PC-9 (cell line): ENCODE measurements around the gene TTC28. TPM values are rescaled to one million over a fixed set of nuclear protein-coding genes. Genes with fewer than 3 reads are reported as not detected.

Experiments
- BruUV-seq: library from RNA; stranded (reverse); fragments of 400-500 nt; replicated peaks from 2 replicates; lab custom pipeline; 2021; lab: Mats Ljungman, UMichigan
- CTCF ChIA-PET: fragments of 300-600 bp; sonication (Branson Sonifier 250); formaldehyde crosslinking; loops from one replicate; lab custom pipeline; 2022; ENCODE audit warnings: antibody characterized with exemption; lab: Charles Lee
- POLR2A ChIA-PET: fragments of 300-600 bp; sonication (Branson Sonifier 250); formaldehyde crosslinking; loops from one replicate; lab custom pipeline; 2022; ENCODE audit warnings: antibody characterized with exemption; ENCODE audit not compliant: unreplicated experiment; lab: Charles Lee
- DNase-seq, 2 experiments: peaks; one replicate each; pipeline versions ENCODE4 v3.0.0 to v3.0.0-alpha.2; 2015 to 2022; ENCODE audit warnings: mixed read lengths in 1 of 2
- H2AFZ ChIP-seq: fragments of 200-600 bp; sonication (generic); 2 replicates; pipeline ENCODE4 v1.8.1; 2017; ENCODE audit warnings: antibody characterized with exemption
- H3F3A ChIP-seq: fragments of 200-600 bp; sonication (generic); 2 replicates; pipeline ENCODE4 v1.8.1; 2017; ENCODE audit warnings: antibody characterized with exemption, mild to moderate bottlenecking, low read depth; ENCODE audit not compliant: insufficient read depth
- H3K27ac ChIP-seq: fragments of 200-600 bp; sonication (generic); 2 replicates; pipeline ENCODE4 v1.6.1; 2016; ENCODE audit warnings: mixed run types
- H3K27me3 ChIP-seq: fragments of 200-600 bp; sonication (generic); 2 replicates; pipeline ENCODE4 v1.6.1; 2016; ENCODE audit warnings: low read depth, mixed run types; ENCODE audit not compliant: insufficient read depth
- H3K36me3 ChIP-seq: fragments of 200-600 bp; sonication (generic); 2 replicates; pipeline ENCODE4 v1.6.1; 2016; ENCODE audit warnings: low read depth, mixed run types
- H3K4me1 ChIP-seq: fragments of 200-600 bp; sonication (generic); replicated peaks from 2 replicates; pipeline ENCODE4 v1.6.1; 2016; ENCODE audit warnings: mixed run types; ENCODE audit not compliant: insufficient read depth
- H3K4me2 ChIP-seq: fragments of 200-600 bp; sonication (generic); 2 replicates; pipeline ENCODE4 v1.6.1; 2017; ENCODE audit warnings: mixed run types
- H3K4me3 ChIP-seq: fragments of 200-600 bp; sonication (generic); 2 replicates; pipeline ENCODE4 v1.6.1; 2016; ENCODE audit warnings: mixed run types
- H3K79me2 ChIP-seq: fragments of 200-600 bp; sonication (generic); 2 replicates; pipeline ENCODE4 v1.6.1; 2017; ENCODE audit warnings: low read depth, mixed run types
- H3K9me2 ChIP-seq: fragments of 200-600 bp; sonication (generic); 2 replicates; pipeline ENCODE4 v1.8.1; 2017; ENCODE audit warnings: mild to moderate bottlenecking; ENCODE audit not compliant: insufficient read depth
- H3K9me3 ChIP-seq: fragments of 200-600 bp; sonication (generic); 2 replicates; pipeline ENCODE4 v1.8.1; 2016; ENCODE audit warnings: low read depth; ENCODE audit not compliant: insufficient read depth
- H4K20me1 ChIP-seq: fragments of 200-600 bp; sonication (generic); 2 replicates; pipeline ENCODE4 v1.8.1; 2017; ENCODE audit not compliant: insufficient read depth
- CTCF ChIP-seq: fragments of 200-600 bp; sonication (generic); conservative IDR thresholded peaks from 2 replicates; pipeline ENCODE4 v1.6.1; 2017; ENCODE audit warnings: mixed run types, antibody characterized with exemption, mild to moderate bottlenecking, moderate library complexity
- EZH2 ChIP-seq: fragments of 200-600 bp; sonication (generic); IDR thresholded peaks from 2 replicates; pipeline ENCODE4 v1.8.0; 2017; ENCODE audit warnings: antibody characterized with exemption, low read depth
- intact Hi-C: fragments of 100-400 bp; cut with micrococcal nuclease; formaldehyde crosslinking; loops from one replicate; pipeline ENCODE4 v1.10.0; 2022; ENCODE audit not compliant: unreplicated experiment
- total RNA-seq: library from RNA; stranded (reverse); gene quantifications from 2 replicates; pipeline ENCODE4 v1.2.3, GENCODE V29; 2021

The TTC28 gene
- total RNA-seq, 1 experiment from 2014 or later: 6.7 TPM

DNA sequence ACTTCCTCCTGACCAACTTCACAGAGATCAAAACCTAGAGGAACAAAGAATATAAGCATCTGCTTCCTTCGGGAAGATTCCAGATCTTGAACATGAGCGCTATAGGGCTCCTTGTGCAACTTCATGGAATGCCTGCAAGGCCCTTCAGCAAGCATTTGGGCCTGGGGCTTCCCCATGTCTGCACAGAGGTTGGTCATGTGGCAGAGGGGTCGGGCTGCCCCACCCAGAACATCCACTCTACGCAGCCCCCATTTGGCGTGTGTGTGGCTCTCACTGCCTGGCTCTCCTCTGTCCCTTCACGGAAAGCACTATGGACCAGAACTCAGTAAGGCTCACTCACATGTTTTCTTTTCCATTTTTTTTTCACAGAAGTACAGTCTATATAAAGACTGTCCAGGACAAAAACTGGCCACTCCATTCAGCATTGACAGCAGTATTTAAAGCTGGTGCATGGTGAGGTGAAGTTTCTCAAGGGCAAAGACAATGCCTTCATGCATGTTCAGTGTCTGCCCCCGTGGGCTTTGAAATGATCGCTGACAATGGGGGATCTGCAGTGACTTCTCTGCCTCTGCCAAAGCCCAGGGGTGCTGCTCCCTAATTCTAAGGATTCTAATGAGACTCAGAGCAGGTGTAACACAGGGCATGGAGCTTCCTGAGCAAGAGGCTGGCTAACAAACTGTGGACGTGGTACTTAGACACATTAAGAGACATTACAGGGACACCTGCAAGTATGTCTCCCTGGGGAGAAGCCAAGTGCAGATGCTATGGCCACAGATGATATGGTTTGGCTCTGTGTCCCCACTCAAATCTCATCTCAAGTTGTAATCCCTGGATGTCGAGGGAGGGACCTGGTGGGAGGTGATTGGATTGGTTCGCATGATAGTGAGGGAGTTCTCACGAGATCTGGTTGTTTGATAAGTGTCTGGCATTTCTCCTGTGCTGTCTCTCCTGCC lies 694.0 kb downstream of the TTC28 start:
- TF ChIP-seq CTCF: no peak
- no peak for TF ChIP-seq EZH2
- Histone ChIP-seq H3K4me2 (no peak overlapping the region), H3F3A (no peaks in the 10 kb centered on the region), H3K27me3 (no peaks in the 10 kb centered on the region), H3K27ac (no peak overlapping the region), H3K36me3 (no peaks in the 10 kb centered on the region), H4K20me1 (no peaks in the 10 kb centered on the region), H2AFZ (no peak overlapping the region), H3K9me2 (no peaks in the 10 kb centered on the region), H3K9me3 (no peaks in the 10 kb centered on the region), H3K79me2 (no peaks in the 10 kb centered on the region), H3K4me1 (no peaks in the 10 kb centered on the region), H3K4me3 (no peak overlapping the region)
- intact Hi-C loops: no loop called here
- POLR2A ChIA-PET: no interaction called here
- BruUV-seq: no TSS peak
- DNase-seq: no peak
- CTCF ChIA-PET: no interaction called here

DNA sequence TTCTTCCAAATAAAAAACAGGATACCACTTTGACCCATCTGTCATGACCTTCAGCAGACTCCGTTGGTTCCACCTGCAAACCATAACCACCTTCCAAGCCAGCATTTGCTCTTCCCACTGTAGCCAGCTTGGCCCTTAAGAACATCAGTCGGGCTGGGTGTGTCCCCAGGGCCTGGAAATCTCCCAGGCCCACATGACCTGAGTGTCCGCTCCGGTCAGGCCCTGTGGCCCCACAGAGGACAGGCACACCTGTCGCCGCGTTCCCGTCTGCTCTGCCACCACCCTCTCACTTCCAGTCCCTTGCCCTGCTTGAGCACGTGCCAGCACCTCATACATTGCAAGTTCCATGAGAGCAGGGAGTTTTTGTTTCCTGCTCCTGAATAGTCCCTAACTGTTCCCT lies 694.9 kb downstream of the TTC28 start:
- H4K20me1 ChIP-seq: no peaks in the 10 kb centered on the region
- no TSS peak for BruUV-seq
- POLR2A ChIA-PET: no interaction called here
- no peaks in the 10 kb centered on the region for H3F3A ChIP-seq
- no peaks in the 10 kb centered on the region for H3K9me3 ChIP-seq
- no peaks in the 10 kb centered on the region for H3K79me2 ChIP-seq
- no peak for TF ChIP-seq CTCF
- no peak for TF ChIP-seq EZH2
- CTCF ChIA-PET: no interaction called here
- H3K4me2 ChIP-seq: no peak overlapping the region
- DNase-seq: no peak
- H3K27me3 ChIP-seq: no peaks in the 10 kb centered on the region
- H2AFZ ChIP-seq: no peak overlapping the region
- no peaks in the 10 kb centered on the region for H3K36me3 ChIP-seq
- no peaks in the 10 kb centered on the region for H3K4me1 ChIP-seq
- no peaks in the 10 kb centered on the region for H3K9me2 ChIP-seq
- no peak overlapping the region for H3K4me3 ChIP-seq
- intact Hi-C loops: no loop called here
- no peak overlapping the region for H3K27ac ChIP-seq

GRCh38 chr22:27984001-27984695 lies 695.5 kb downstream of the TTC28 start:
- Histone ChIP-seq H3K4me2 (no peak overlapping the region), H3K27me3 (no peaks in the 10 kb centered on the region), H3K4me3 (no peak overlapping the region), H2AFZ (no peak overlapping the region), H3K79me2 (no peaks in the 10 kb centered on the region), H3K36me3 (no peaks in the 10 kb centered on the region), H3K9me3 (no peaks in the 10 kb centered on the region), H3K9me2 (no peaks in the 10 kb centered on the region), H3F3A (no peaks in the 10 kb centered on the region), H3K27ac (no peak overlapping the region), H4K20me1 (no peaks in the 10 kb centered on the region), H3K4me1 (no peaks in the 10 kb centered on the region)
- POLR2A ChIA-PET: no interaction called here
- no TSS peak for BruUV-seq
- no peak for DNase-seq
- CTCF ChIA-PET: interaction anchor here (0.6 kb wide), 1 partner anchor 136 kb away, joined by 3 read pairs; no protein-coding TSS in a partner anchor
- intact Hi-C loops: no loop called here
- TF ChIP-seq EZH2 (no peak), CTCF (no peak)
